GM21423 (cell line): ENCODE measurements around the gene RIMBP2.

Experiments
- ATAC-seq: cut with Tn5 transposase; IDR thresholded peaks from one replicate; pipeline ENCODE4 v1.9.1; 2021; ENCODE audit warnings: mild to moderate bottlenecking, moderate library complexity; ENCODE audit not compliant: unreplicated experiment

RIMBP2 gene

DNA sequence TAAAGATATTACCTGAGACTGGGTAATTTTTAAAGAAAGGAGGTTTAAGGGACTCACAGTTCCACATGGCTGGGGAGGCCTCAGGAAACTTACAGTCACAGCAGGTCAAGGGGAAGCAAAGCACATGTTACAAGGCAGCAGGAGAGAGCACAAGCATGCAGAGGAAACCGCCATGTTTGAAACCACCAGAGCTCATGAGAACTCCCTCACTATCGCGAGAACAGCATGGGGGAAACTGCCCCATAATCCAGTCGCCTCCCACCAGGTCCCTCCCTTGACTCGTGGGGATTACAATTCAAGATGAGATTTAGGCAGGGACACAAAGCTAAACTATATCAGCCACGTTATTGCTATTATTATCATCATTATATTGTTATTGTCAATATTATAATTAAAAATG lies 138.7 kb downstream of the RIMBP2 start:
- ATAC-seq = no peak

DNA sequence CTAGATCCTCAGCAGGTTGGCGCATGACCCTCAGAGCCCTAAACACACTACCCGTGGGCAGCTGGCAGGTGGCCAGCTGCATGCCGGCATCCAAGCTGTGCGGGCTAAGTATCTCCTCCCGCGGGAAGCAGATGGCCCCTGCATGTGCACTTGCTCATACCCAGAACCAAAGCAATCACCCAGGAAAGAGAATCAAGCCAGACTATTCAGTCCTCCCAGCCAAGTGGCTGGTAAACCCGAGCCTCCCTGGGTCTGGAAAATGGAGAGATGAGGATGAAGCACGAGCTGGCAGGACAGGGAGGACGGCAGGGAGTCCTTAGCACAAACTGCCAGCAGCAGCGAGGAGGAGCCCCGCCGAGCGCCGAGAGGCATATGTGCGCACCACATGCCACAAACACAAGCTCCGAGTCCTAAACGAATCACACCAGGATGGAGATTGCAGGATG lies 139.7 kb downstream of the RIMBP2 start:
- ATAC-seq = no peak

DNA sequence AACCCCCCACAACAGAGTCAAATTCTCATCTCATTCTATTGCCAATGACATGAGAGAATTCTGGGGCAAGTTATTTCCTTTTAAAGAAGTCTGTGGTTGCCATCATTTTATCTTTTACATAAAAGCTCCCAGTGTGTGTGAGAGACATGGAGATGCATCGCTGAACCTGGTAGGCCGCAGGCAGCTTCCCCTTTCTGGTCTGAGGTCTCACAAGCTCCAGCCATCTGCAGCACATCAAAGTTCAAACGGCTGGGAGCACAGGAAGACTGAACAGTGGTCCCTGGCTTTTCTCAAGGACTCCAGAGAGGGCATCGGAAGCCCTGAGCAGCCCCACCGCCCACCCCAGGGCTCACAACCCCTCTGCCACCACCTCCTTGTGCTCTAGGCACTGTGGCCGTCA lies 141.7 kb downstream of the RIMBP2 start:
- no peak for ATAC-seq

DNA sequence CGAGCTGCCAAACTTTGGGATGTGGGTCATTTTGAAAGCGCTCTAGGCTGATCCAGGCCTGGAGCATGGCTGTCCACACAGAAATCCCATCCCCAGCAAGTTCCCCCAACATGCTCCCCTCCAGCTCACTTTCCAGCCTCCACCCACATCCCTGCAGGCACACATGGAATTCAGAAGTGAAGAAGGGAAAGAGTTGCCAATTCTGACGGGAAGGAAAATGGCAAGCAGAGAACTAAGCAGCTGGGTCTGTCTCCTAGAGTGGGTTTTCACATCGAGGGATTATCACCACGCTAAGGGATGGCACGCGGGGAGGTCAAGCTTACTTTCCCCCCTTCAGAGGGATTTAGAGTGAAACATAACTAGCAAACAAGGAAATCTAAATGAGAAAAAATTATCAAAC lies 142.3 kb downstream of the RIMBP2 start:
- no peak for ATAC-seq

DNA sequence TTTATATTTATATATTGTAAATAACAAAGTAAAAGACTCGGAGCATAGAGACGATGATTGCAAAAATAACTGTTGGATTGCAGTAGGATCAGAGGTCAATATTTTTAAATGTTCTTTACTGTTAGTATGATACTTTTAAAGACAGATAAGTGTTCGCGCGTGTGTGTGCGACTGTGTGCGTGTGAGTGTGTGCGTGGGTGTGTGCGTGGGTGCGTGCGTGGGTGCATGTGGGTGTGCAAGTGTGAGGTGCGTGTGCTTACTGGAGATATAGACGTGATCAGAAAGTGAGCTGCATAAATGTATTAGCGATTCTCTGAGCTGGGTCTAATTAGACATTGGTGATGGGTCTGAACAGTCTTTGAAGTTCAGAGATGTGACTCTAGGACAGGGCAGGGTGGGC lies 142.9 kb downstream of the RIMBP2 start:
- ATAC-seq = no peak

DNA sequence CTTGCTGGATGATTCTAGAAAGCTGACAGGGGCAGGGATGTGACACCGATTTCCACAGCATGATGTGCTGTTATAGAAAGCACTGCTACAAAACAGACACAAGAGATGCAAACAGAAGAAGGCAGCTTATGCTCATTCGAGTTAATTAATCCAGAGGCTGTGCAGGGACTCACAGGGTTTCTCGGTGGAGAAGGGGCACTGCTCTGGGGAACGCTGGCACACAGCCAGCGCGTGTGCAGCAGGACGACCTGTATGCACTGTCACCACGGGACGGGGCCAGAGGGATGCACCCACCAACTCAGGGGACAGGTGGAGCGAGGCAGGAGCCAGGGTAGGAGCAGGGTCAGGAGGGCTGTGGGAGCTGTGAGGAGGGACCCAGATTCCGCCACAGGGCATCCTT lies 143.5 kb downstream of the RIMBP2 start:
- ATAC-seq = no peak

DNA sequence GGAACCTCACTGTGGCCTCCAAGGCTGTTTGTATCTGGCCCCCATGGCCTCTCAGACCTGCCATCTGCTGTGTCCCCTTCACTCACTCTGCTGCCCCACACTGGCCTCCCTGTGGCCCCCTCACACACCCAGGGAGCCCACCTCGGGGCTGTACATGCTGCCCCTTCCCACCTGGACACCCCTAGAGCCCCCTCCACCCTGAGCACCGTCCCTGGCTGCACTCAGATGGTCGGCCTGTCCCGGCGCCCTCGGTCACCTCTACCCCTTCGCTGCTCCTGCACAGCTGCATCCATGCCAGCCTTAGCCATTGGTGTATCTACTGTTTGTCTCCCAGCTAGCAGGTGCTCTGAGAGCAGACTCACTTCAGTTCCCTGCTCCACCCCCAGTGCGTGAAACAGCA lies 144.4 kb downstream of the RIMBP2 start:
- no peak for ATAC-seq

DNA sequence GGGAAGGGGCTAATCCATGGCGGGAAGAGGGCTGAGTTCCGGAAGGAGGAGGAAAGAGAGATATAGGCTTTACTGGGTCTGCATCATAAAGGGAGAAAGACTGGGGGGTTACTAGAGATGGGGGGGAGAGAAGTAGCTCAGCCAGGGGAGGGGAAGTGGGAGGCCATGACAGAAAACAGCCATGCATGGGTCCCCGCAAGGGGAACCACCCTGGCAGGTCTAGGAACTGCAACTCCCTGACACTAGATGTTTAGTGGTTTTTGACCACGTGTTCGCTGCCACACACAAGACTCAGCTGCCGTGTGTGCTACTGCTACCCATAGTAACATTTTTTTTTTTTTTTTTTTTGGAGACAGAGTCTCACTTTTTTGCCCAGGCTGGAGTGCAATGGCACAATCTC lies 145.0 kb downstream of the RIMBP2 start:
- ATAC-seq = no peak

GRCh38 chr12:130569521-130569920 lies 146.6 kb downstream of the RIMBP2 start:
- no peak for ATAC-seq

DNA sequence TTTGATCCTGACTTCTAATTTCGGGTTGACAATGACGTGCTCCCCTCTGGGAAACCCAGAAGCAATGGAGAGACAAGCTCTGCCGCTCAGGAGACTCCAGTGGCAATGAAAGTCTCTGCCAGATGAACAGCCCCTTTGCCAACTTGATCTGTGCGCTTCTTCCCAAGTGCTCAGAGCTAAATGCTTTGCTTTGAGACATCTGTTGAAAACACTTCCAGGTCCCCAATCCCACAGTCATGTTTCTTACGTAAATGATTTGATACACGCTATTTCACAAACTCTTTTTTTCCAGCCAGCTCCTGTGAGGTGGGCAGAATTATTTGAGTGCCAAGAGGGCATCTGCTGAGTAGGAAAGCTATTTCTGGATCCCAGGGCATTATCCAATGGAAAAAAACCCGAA lies 147.6 kb downstream of the RIMBP2 start:
- no peak for ATAC-seq

- ATAC-seq = no peak
Measured at GRCh38 chr12:130568041-130568440, 148.1 kb downstream of the RIMBP2 start.

DNA sequence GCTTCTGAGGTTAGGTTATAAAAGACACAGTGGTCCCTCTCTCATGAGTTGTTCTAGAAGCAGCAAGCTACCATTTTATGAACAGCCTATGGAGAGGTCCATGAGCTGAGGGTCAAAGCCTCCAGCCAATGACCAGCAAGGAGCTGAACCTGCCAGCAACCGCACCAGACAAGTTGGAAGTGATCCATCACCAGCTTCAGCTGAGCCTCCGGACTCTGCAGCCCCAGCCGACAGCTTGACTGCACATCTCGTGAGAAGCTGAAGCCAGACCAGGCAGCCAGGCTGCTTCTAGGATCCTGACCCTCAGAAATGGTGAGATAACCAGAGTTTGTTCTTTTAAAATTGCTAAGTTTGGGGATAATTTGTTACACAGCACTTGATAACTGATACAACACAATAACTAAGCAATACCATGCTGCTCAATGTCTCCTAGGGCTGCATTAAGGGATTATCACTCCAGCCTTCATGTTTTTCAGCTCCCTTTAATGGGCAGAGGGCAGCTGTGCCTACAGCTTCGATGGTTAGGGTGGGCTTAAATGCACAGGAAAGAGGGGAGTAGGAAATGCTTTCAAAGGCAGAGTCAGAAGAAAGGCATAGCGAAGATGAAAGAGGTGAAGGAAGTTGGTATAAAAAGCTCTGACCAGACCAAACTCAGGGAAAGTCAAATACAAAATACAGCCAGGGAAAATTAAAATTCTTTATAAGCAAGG lies 149.5 kb downstream of the RIMBP2 start:
- ATAC-seq = no peak

GRCh38 chr12:130565189-130565588 lies 150.9 kb downstream of the RIMBP2 start:
- no peak for ATAC-seq

- no peak for ATAC-seq
Measured at GRCh38 chr12:130563323-130563722, 152.8 kb downstream of the RIMBP2 start.

DNA sequence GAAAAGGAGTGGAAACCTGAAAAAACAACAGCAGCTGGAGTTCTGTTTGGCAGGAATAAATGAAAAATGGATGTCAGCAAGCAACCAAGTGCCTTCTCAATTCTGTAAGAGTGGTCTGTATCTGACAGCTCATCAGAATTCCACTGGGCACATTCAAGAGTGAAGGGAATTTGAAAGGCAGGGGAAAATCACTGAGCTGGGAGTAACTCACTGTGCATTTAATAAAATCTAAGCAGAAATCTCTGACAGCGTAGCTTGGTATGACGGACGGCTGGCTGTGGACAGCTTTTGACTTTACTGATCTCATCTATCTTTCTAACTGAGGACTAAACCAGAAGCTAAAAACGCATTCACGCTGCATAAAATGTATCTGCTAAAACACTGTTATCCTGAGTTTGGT lies 153.4 kb downstream of the RIMBP2 start:
- no peak for ATAC-seq

- no peak for ATAC-seq
Measured at GRCh38 chr12:130560321-130560720, 155.8 kb downstream of the RIMBP2 start.

GRCh38 chr12:130559806-130560205 lies 156.3 kb downstream of the RIMBP2 start:
- no peak for ATAC-seq

GRCh38 chr12:130557886-130558765 lies 158.0 kb downstream of the RIMBP2 start:
- ATAC-seq = no peak

- ATAC-seq = no peak
Measured at GRCh38 chr12:130557201-130557600, 158.9 kb downstream of the RIMBP2 start.

GRCh38 chr12:130556486-130557055 lies 159.5 kb downstream of the RIMBP2 start:
- no peak for ATAC-seq

DNA sequence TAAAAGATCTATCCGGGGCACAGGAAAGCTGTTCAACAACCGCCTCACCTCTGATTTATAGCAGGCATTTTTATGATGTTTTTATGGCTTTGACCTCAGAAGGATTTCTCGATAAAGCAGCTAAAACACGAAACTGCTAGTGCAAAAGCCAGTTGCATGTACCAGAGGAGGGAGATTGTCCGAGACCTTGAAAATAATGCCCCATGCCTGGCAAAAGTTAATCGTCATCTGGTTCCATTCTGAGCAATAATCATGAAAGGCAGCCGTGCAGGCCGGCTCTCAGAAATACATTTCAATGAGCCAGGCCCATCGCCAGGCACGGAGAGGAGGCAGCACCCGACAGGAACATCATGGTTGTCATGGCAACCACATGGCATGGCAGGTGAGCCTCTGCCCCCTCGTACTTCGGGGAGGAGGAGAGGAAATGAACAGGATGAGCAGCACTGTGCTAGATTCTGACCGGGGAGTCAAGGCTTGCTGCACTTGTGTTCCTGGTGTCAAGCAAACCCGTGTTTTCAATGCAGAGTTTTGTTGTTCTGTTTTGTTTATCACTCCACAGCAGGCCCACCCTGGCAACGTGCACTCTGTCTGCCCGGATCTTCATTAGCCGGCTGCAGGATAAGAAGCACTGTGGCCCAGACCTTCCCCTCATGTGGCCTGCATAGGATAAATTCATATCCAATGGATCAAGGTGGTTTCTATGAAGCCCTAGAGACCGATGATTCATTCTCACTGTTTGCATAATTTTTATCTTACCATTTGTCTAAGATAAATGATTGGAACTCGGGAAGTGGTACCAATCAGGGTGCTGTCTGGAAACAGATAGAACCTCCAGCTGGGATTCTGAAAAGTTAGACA lies 160.2 kb downstream of the RIMBP2 start:
- ATAC-seq = no peak
